Activated naive CD8-positive, alpha-beta T cell (primary cell): ENCODE measurements around the gene TUBGCP5.
"Not testable (repeated sequence)": the region's sequence is repeated elsewhere in the genome, so short reads cannot be mapped to it uniquely, and the experiment has no call there.

ENCODE experiments used
- H3K27ac Mint-ChIP-seq: one replicate; pipeline ENCODE4 v1.8.0; 2021; ENCODE audit warnings: mixed read lengths
- H3K27me3 Mint-ChIP-seq: one replicate; pipeline ENCODE4 v1.8.0; 2021; ENCODE audit warnings: mixed read lengths
- H3K36me3 Mint-ChIP-seq: one replicate; pipeline ENCODE4 v1.8.0; 2021; ENCODE audit warnings: mixed read lengths
- H3K4me1 Mint-ChIP-seq: one replicate; pipeline ENCODE4 v1.8.0; 2021; ENCODE audit warnings: low read depth, mixed read lengths
- H3K4me3 Mint-ChIP-seq: one replicate; pipeline ENCODE4 v1.8.0; 2021; ENCODE audit warnings: mild to moderate bottlenecking, mixed read lengths
- H3K9me3 Mint-ChIP-seq: one replicate; pipeline ENCODE4 v1.8.0; 2021; ENCODE audit warnings: low read depth, mixed read lengths

TUBGCP5 gene

DNA sequence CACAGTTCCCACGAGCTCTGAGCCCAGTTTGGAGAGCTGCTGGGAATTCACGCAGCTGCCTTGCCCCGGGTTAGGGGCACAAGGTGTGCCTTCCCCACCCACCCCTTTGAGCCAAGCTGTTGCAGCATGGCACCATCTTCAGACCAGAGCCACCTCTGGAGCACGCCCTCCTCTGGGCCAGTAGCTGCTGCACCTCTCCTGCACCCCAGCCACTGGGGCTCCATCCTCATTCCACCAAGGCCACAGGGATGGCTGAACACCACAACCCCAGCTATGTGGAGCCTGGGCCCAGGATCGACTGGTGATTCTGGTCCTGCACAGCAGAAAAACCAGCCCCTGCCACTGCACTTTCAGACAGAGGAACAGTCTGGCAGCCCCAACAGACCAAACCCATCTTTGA, 25.7 kb downstream of the TUBGCP5 start:
- Mint-ChIP-seq H3K9me3 (no peaks in the 10 kb centered on the region), H3K4me1 (no peaks in the 10 kb centered on the region), H3K4me3 (no peak overlapping the region), H3K36me3 (peaks cover 10% of the 10 kb centered on the region), H3K27me3 (no peaks in the 10 kb centered on the region), H3K27ac (no peak overlapping the region)

DNA sequence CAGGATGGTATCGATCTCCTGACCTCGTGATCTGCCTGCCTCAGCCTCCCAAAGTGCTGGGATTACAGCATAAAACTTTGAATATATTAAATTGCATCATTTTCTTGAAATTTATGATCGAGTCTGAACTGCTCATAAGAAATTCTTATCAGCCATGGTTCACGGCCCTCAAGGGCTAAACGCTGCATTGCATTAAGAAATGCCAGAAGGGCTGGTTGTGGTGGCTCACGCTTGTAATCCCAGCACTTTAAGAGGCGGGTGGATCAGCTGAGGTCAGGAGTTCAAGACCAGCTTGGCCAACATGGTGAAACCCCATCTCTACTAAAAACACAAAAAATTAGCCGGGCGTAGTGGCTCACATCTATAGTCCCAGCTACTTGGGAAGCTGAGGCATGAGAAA, 26.8 kb downstream of the TUBGCP5 start:
- H3K4me1 Mint-ChIP-seq, H3K4me3 Mint-ChIP-seq, H3K27ac Mint-ChIP-seq, H3K9me3 Mint-ChIP-seq, H3K27me3 Mint-ChIP-seq: not testable (repeated sequence)
- peaks cover 12% of the 10 kb centered on the region for H3K36me3 Mint-ChIP-seq

GRCh38 chr15:23003736-23004135, 35.6 kb downstream of the TUBGCP5 start:
- Mint-ChIP-seq H3K36me3 (peaks cover 18% of the 10 kb centered on the region), H3K4me1 (no peaks in the 10 kb centered on the region), H3K9me3 (no peaks in the 10 kb centered on the region), H3K27me3 (no peaks in the 10 kb centered on the region), H3K4me3 (no peak overlapping the region), H3K27ac (no peak overlapping the region)

DNA sequence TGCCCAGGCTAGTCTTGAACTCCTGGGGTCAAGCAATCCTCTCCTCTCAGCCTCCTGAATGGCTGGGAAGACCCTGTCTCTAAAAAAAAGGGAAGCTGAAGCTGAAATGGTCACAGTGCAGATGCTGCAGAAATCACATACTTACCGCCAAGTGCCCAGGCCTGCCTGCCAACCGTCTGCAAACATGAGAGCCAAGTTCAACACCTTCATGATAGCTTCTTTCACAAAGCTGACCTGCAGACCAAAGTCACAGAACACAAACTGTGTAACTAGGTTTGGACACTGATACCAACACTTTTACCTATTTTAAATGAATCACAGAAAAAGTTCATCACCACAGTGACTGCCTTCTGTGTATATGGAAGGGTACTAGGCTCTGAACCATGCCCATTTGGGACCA, 36.4 kb downstream of the TUBGCP5 start:
- no peak overlapping the region for H3K4me3 Mint-ChIP-seq
- H3K27me3 Mint-ChIP-seq = no peaks in the 10 kb centered on the region
- no peaks in the 10 kb centered on the region for H3K9me3 Mint-ChIP-seq
- no peaks in the 10 kb centered on the region for H3K4me1 Mint-ChIP-seq
- no peak overlapping the region for H3K27ac Mint-ChIP-seq
- H3K36me3 Mint-ChIP-seq = peaks cover 18% of the 10 kb centered on the region

DNA sequence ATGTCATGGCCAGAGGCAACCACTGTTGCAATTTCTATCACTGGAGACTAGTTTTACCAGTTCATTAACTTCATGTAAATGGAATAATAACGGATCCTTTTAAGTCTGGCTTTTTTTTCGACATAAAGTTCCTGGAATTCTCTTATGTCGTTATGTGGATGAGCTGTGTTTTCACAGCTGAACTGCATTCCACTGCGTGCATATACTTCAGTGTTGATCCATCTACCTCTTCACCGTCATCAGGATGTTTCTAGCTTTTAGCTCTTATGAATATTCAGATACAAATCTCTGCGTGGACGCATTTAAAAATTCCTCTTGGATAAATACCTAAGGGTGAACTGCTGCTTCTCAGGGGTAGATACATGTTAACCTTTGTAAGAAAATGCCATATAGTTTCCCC, 43.6 kb downstream of the TUBGCP5 start:
- H3K4me1 Mint-ChIP-seq = no peaks in the 10 kb centered on the region
- H3K27ac Mint-ChIP-seq = no peak overlapping the region
- no peak overlapping the region for H3K4me3 Mint-ChIP-seq
- no peaks in the 10 kb centered on the region for H3K27me3 Mint-ChIP-seq
- peaks cover 18% of the 10 kb centered on the region for H3K36me3 Mint-ChIP-seq
- H3K9me3 Mint-ChIP-seq = no peaks in the 10 kb centered on the region

GRCh38 chr15:22992024-22992326, 47.4 kb downstream of the TUBGCP5 start:
- H3K36me3 Mint-ChIP-seq = peaks cover 14% of the 10 kb centered on the region
- H3K9me3 Mint-ChIP-seq = no peaks in the 10 kb centered on the region
- no peaks in the 10 kb centered on the region for H3K27me3 Mint-ChIP-seq
- H3K27ac Mint-ChIP-seq = no peak overlapping the region
- H3K4me3 Mint-ChIP-seq = no peak overlapping the region
- no peaks in the 10 kb centered on the region for H3K4me1 Mint-ChIP-seq

- no peak overlapping the region for H3K27ac Mint-ChIP-seq
- no peaks in the 10 kb centered on the region for H3K9me3 Mint-ChIP-seq
- H3K27me3 Mint-ChIP-seq = no peaks in the 10 kb centered on the region
- peaks cover 11% of the 10 kb centered on the region for H3K36me3 Mint-ChIP-seq
- H3K4me1 Mint-ChIP-seq = no peaks in the 10 kb centered on the region
- no peak overlapping the region for H3K4me3 Mint-ChIP-seq
Measured at GRCh38 chr15:22989576-22990477, 49.5 kb downstream of the TUBGCP5 start.

DNA sequence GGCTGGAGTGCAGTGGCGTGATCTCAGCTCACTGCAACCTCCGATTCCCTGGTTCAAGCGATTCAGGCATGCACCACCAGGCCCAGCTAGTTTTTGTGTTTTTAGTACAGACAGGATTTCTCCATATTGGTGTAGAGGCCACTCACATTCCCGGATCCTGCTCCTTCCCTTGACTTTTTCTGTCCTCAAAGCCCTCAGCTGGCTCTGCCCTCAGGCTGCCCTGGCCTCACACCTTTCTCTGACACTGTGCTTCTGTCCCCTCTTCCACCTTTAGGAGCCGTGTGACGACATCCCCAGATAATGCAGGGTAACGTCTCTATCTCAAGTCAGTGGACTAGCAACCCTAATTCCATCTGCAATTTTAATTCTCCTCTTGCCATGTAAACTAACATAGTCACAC, 50.6 kb downstream of the TUBGCP5 start:
- no peaks in the 10 kb centered on the region for H3K27me3 Mint-ChIP-seq
- H3K36me3 Mint-ChIP-seq = peaks cover 11% of the 10 kb centered on the region
- no peaks in the 10 kb centered on the region for H3K9me3 Mint-ChIP-seq
- no peak overlapping the region for H3K27ac Mint-ChIP-seq
- H3K4me1 Mint-ChIP-seq = no peaks in the 10 kb centered on the region
- no peak overlapping the region for H3K4me3 Mint-ChIP-seq

DNA sequence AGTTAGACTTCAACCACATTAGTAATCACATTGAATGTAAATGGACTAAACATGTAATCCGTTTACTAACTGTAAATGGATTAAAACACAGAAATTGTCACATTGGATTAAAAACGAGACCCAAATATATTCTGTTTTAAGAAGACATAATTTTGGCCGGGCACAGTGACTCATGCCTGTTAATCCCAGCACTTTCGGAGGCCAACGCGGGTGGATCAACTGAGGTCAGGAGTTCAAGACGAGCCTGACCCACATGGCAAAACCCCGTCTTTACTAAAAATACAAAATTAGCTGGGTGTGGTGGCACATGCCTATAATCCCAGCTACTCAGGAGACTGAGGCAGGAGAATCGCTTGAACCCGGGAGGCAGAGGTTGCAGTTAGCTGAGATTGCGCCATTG, 57.4 kb downstream of the TUBGCP5 start:
- not testable (repeated sequence) for H3K9me3 Mint-ChIP-seq, H3K36me3 Mint-ChIP-seq, H3K4me3 Mint-ChIP-seq, H3K27ac Mint-ChIP-seq
- H3K4me1 Mint-ChIP-seq = peaks cover 12% of the 10 kb centered on the region
- H3K27me3 Mint-ChIP-seq = peaks cover 11% of the 10 kb centered on the region

DNA sequence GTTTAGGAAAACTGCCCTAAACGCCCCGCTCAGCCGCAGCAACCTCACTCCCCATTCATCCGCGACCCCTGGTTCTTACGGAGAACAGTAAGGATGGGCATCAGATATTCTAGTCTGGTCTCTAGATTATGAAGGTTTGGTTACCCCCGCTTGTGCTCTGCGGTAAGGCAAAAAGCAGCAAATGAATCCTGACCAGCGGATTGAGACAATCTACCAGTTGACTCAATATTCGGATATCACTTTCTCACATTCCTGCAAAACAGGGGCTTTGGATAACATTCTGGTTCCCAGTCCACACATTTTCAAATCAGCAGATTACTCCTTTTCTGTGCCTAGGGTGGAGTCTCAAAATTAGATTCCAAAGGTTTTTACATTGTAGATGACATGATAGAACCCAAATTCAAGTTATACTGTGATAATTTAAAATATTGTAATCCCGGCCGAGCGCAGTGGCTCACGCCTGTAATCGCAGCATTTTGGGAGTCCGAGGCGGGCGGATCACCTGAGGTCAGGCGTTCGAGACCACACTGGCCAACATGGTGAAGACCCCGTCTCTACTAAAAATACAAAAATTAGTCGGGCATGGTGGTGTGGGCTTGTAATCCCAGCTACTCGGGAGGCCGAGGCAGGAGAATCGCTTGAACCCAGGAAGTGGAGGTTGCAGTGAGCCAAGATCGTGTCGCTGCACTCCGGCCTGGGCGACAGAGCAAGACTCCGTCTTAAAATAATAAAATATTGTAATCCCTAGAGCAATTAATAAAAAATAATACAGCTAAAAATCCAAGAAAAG, 58.1 kb downstream of the TUBGCP5 start:
- peaks cover 12% of the 10 kb centered on the region for H3K4me1 Mint-ChIP-seq

GRCh38 chr15:22980189-22981050, 58.9 kb downstream of the TUBGCP5 start, which contains the start of gene CYFIP1:
Gene CYFIP1 (minus strand): TSS chr15:22980368. CDS start chr15:22947285, 33,083 bp downstream.
- peaks cover 11% of the 10 kb centered on the region for H3K27me3 Mint-ChIP-seq
- no peak within 1 kb of the TSS for H3K27ac Mint-ChIP-seq
- no peaks in the 10 kb centered on the region for H3K9me3 Mint-ChIP-seq
- H3K36me3 Mint-ChIP-seq = peaks cover 2% of the 10 kb centered on the region
- peak within 1 kb of the TSS; percentile 89 for H3K4me3 Mint-ChIP-seq
- H3K4me1 Mint-ChIP-seq = peaks cover 12% of the 10 kb centered on the region

More for the DNA sequence above, 58.1 kb downstream of the TUBGCP5 start:
- Mint-ChIP-seq H3K27me3 (peaks cover 11% of the 10 kb centered on the region), H3K4me3 (peak overlapping the region; percentile 81), H3K9me3 (no peaks in the 10 kb centered on the region), H3K27ac (no peak overlapping the region), H3K36me3 (peaks cover 2% of the 10 kb centered on the region)

DNA sequence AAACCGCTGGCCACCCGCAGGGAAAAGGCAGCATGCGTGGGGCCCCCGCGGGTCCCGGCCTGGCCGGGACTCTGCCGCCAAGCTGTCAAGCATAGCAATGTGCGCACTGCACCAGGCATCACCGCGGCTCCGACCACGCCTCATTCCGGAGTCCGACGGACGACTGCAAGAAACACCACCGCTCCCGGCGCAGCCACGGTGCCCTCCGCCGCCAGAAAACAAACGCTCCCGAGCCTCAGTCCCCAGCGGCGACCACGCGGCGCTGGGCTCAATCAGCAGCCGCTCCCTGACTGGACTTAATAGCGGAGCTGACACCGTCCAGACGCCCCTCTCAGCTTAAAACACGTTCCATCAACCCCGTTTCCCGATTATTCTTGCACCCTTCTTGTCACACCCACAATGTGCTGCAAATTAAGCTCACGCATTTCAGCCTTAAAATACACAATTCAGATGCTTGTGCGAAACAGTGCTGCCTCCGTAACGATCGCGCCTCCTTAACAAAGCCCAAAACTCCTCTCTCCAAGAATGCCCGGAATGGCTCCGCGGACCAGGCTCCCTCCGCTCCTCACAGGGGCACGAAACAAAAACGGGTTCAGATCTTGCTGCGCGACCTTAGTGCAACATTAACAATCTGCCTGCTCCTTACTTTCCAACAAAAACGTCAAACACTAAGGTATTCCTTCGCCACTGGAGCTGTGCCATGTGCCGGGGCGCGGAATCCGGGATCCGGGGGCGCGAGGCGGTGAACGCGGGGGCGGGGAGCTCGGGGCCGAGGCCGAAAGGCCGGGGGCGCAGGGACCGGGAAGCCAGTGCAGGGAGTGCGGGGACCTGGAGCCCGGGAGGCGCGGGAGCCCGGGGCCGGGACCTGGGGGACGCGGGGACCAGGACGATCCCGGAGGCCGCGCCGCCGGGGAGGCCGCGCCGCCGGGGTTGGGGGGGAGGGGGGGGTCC, 59.9 kb downstream of the TUBGCP5 start:
- Mint-ChIP-seq H3K4me1 (peaks cover 12% of the 10 kb centered on the region), H3K27me3 (peaks cover 11% of the 10 kb centered on the region), H3K27ac (no peak overlapping the region), H3K9me3 (no peaks in the 10 kb centered on the region), H3K4me3 (peak overlapping the region; percentile 89), H3K36me3 (no peaks in the 10 kb centered on the region)

DNA sequence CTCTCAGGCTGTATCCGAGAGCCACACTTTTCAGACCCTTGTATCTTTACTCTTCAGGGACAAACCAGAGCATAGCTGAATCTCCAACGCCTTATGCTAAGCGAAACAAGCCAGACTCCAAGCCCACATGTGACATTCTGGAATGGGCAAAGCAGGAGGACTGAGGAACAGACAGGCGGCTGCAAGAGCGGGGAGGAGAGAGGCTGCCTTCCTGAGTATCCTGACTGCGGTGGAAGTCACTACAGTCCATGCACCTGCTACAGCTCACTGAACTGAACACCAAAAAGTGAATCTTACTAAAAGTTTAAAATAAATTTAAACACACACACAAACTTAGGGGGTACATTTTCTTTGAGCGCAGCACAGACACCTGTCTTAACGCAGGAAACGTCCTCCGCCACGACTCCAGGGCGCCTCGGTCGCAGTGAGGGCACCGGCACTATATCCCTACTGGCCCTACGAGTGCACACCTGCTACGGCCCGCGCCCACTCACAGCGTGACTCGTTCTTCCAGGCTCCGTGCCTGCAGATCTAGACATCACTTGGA, 60.6 kb downstream of the TUBGCP5 start:
- no peaks in the 10 kb centered on the region for H3K36me3 Mint-ChIP-seq
- H3K9me3 Mint-ChIP-seq = no peaks in the 10 kb centered on the region
- H3K4me3 Mint-ChIP-seq = peak overlapping the region; percentile 89
- peaks cover 11% of the 10 kb centered on the region for H3K27me3 Mint-ChIP-seq
- no peak overlapping the region for H3K27ac Mint-ChIP-seq
- H3K4me1 Mint-ChIP-seq = peaks cover 12% of the 10 kb centered on the region

GRCh38 chr15:22974745-22975144, 64.6 kb downstream of the TUBGCP5 start:
- peaks cover 11% of the 10 kb centered on the region for H3K27me3 Mint-ChIP-seq
- H3K4me3 Mint-ChIP-seq = no peak overlapping the region
- peaks cover 8% of the 10 kb centered on the region for H3K4me1 Mint-ChIP-seq
- no peak overlapping the region for H3K27ac Mint-ChIP-seq
- peaks cover 2% of the 10 kb centered on the region for H3K36me3 Mint-ChIP-seq
- no peaks in the 10 kb centered on the region for H3K9me3 Mint-ChIP-seq
